Skin of body (tissue), 2 donors: Measurements from ENCODE around the gene SLC35F3. TPM values are rescaled to one million over a fixed set of nuclear protein-coding genes. Genes with fewer than 3 reads are reported as not detected.

Source experiments
- DNase-seq: peaks from one replicate; lab custom pipeline; 2025; lab: John Stamatoyannopoulos, UW
- total RNA-seq: library from RNA; depleted of rRNA; stranded (reverse); fragments of >200 nt; gene quantifications from one replicate; pipeline ENCODE4 v1.2.3, GENCODE V29; 2014

The SLC35F3 gene
- total RNA-seq, 1 donor from 2014 or later: 0.79 TPM

GRCh38 chr1:233971753-233972152 lies 67.3 kb downstream of the SLC35F3 start:
- no peak for DNase-seq

GRCh38 chr1:233972563-233972950 lies 68.1 kb downstream of the SLC35F3 start:
- no peak for DNase-seq

- no peak for DNase-seq
These were observed 68.6 kb downstream of the SLC35F3 start for GRCh38 chr1:233972951-233973635.

GRCh38 chr1:233975486-233975885 lies 71.0 kb downstream of the SLC35F3 start:
- no peak for DNase-seq

- no peak for DNase-seq
These were observed 76.7 kb downstream of the SLC35F3 start for GRCh38 chr1:233981042-233981675.

- DNase-seq: no peak
These were observed 78.5 kb downstream of the SLC35F3 start for GRCh38 chr1:233982827-233983518.

- DNase-seq: no peak
These were observed 79.3 kb downstream of the SLC35F3 start for GRCh38 chr1:233983811-233984210.

GRCh38 chr1:233988963-233989696 lies 84.7 kb downstream of the SLC35F3 start:
- DNase-seq: no peak

- DNase-seq: no peak
These were observed 86.0 kb downstream of the SLC35F3 start for GRCh38 chr1:233990486-233990885.

- no peak for DNase-seq
These were observed 89.2 kb downstream of the SLC35F3 start for GRCh38 chr1:233993651-233994050.

- no peak for DNase-seq
These were observed 89.6 kb downstream of the SLC35F3 start for GRCh38 chr1:233994112-233994511.

- no peak for DNase-seq
These were observed 94.0 kb downstream of the SLC35F3 start for GRCh38 chr1:233998456-233998855.

GRCh38 chr1:233998891-233999290 lies 94.4 kb downstream of the SLC35F3 start:
- DNase-seq: no peak

- DNase-seq: no peak
These were observed 96.1 kb downstream of the SLC35F3 start for GRCh38 chr1:234000557-234001041.

- no peak for DNase-seq
These were observed 97.3 kb downstream of the SLC35F3 start for GRCh38 chr1:234001817-234002216.

- no peak for DNase-seq
These were observed 100.1 kb downstream of the SLC35F3 start for GRCh38 chr1:234004591-234004990.

- DNase-seq: no peak
These were observed 103.2 kb downstream of the SLC35F3 start for GRCh38 chr1:234007684-234008083.

- DNase-seq: no peak
These were observed 104.1 kb downstream of the SLC35F3 start for GRCh38 chr1:234008591-234008990.

- DNase-seq: no peak
These were observed 105.2 kb downstream of the SLC35F3 start for GRCh38 chr1:234009668-234010067.

- no peak for DNase-seq
These were observed 109.7 kb downstream of the SLC35F3 start for GRCh38 chr1:234014208-234014607.

GRCh38 chr1:234018816-234019215 lies 114.3 kb downstream of the SLC35F3 start:
- DNase-seq: no peak

GRCh38 chr1:234019387-234019786 lies 114.9 kb downstream of the SLC35F3 start:
- no peak for DNase-seq
